Activated CD4-positive, alpha-beta T cell treated with anti-CD3 and anti-CD28 coated beads, Interleukin-2, amount 10 ng/mL, durations not matched to agents 7 days and 5 days (primary cell): ENCODE data around the gene HECA. TPM values are rescaled to one million over a fixed set of nuclear protein-coding genes. Genes with fewer than 3 reads are reported as not detected.

Experiments used
- CTCF ChIA-PET: fragments of 350-600 bp; sonication (Branson Sonifier 250); formaldehyde crosslinking; loops from one replicate; lab custom pipeline; 2021; ENCODE audit warnings: antibody characterized with exemption; lab: Charles Lee
- POLR2A ChIA-PET: fragments of 350-600 bp; sonication (Branson Sonifier 250); formaldehyde crosslinking; loops from one replicate; lab custom pipeline; 2021; ENCODE audit warnings: antibody characterized with exemption; lab: Charles Lee
- DNase-seq: peaks from one replicate; pipeline ENCODE4 v3.0.0-alpha.2; 2020
- H3K27ac Mint-ChIP-seq: one replicate; pipeline ENCODE4 v1.8.0; 2021; ENCODE audit warnings: mild to moderate bottlenecking, moderate library complexity, mixed read lengths
- H3K27me3 Mint-ChIP-seq: one replicate; pipeline ENCODE4 v1.8.0; 2021; ENCODE audit warnings: mixed read lengths
- H3K36me3 Mint-ChIP-seq: one replicate; pipeline ENCODE4 v1.8.0; 2021; ENCODE audit warnings: low read depth, mixed read lengths
- H3K4me1 Mint-ChIP-seq: one replicate; pipeline ENCODE4 v1.8.0; 2021; ENCODE audit warnings: mixed read lengths
- H3K4me3 Mint-ChIP-seq: one replicate; pipeline ENCODE4 v1.8.0; 2021; ENCODE audit warnings: mild to moderate bottlenecking, moderate library complexity, mixed read lengths
- H3K9me3 Mint-ChIP-seq: one replicate; pipeline ENCODE4 v1.8.0; 2021; ENCODE audit warnings: mixed read lengths
- total RNA-seq, 2 experiments: library from RNA; stranded (reverse); gene quantifications; one replicate each; pipeline ENCODE4 v1.2.3, GENCODE V29; 2021

The HECA gene
- total RNA-seq, 2 experiments from 2014 or later = 59.2 to 60.1 TPM

- H3K36me3 Mint-ChIP-seq = peaks cover 80% of the 10 kb centered on the region
- no peak overlapping the region for H3K4me3 Mint-ChIP-seq
- H3K27me3 Mint-ChIP-seq = no peaks in the 10 kb centered on the region
- POLR2A ChIA-PET = no interaction called here
- no peaks in the 10 kb centered on the region for H3K9me3 Mint-ChIP-seq
- no peak for DNase-seq
- no peak overlapping the region for H3K27ac Mint-ChIP-seq
- CTCF ChIA-PET = interaction anchor here (1.3 kb wide), 1 partner anchor 10 kb away, joined by 3 read pairs; no protein-coding TSS in a partner anchor
- peaks cover 84% of the 10 kb centered on the region for H3K4me1 Mint-ChIP-seq
Measured at GRCh38 chr6:139166956-139167313, 32.1 kb downstream of the HECA start.

- H3K36me3 Mint-ChIP-seq = peaks cover 85% of the 10 kb centered on the region
- H3K27me3 Mint-ChIP-seq = no peaks in the 10 kb centered on the region
- ChIA-PET POLR2A (interaction anchor here (0.6 kb wide), 1 partner anchor 10 kb away, joined by 3 read pairs; no protein-coding TSS in a partner anchor), CTCF (interaction anchor here (1.1 kb wide), 1 partner anchor 12 kb away, joined by 4 read pairs; no protein-coding TSS in a partner anchor)
- DNase-seq = no peak
- H3K27ac Mint-ChIP-seq = peak overlapping the region; percentile 81
- no peaks in the 10 kb centered on the region for H3K9me3 Mint-ChIP-seq
- peaks cover 88% of the 10 kb centered on the region for H3K4me1 Mint-ChIP-seq
- H3K4me3 Mint-ChIP-seq = no peak overlapping the region
Measured at GRCh38 chr6:139172151-139172550, 37.3 kb downstream of the HECA start.

DNA sequence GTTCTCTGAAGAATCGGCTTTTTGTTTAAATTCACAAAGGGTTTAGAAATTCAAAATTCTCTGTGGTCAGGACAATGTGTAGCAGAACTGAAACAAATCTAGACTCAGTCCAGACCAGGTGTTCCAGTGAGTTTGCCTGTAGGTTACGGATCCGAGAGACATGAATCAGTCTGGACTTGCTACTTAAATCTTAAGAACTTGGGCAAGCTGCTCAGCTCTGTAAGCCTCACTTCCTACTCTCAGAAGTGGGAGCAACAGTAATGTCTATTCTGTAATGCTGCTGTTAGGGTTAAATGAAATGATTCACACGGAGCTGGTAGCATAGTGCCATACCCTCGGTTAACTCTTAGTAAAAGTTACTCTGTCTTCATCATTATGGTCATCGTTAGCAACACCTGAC, 37.7 kb downstream of the HECA start:
- Mint-ChIP-seq H3K27ac (peak overlapping the region; percentile 81), H3K4me1 (peaks cover 88% of the 10 kb centered on the region), H3K9me3 (no peaks in the 10 kb centered on the region), H3K36me3 (peaks cover 85% of the 10 kb centered on the region), H3K27me3 (no peaks in the 10 kb centered on the region), H3K4me3 (no peak overlapping the region)
- ChIA-PET POLR2A (no interaction called here), CTCF (interaction anchor here (1.1 kb wide), 1 partner anchor 13 kb away, joined by 4 read pairs; no protein-coding TSS in a partner anchor)
- DNase-seq = no peak

DNA sequence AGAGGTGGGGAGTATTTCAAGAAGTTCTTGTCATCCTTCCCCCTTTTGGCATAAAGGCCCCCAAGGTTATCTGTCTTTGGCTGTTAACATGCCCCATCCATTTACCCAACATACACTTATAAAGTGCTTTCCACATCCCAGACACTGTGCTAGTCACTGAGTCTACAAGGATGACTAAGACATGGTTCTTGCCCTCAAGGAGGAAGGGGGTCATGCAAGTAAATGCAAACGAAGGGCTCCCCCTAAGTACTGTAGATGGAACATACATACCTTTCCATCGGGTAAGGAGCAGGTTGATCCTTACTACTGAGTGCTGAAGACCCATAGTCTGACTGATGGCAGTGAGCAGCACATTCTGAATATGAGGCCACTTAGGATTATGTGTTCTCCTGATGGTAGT, 38.3 kb downstream of the HECA start:
- Mint-ChIP-seq H3K27ac (peak overlapping the region; percentile 81), H3K27me3 (no peaks in the 10 kb centered on the region), H3K4me3 (no peak overlapping the region), H3K4me1 (peaks cover 88% of the 10 kb centered on the region), H3K36me3 (peaks cover 84% of the 10 kb centered on the region), H3K9me3 (no peaks in the 10 kb centered on the region)
- no peak for DNase-seq
- CTCF ChIA-PET = interaction anchor here (0.6 to 1.1 kb wide), 3 partner anchors 9 to 719 kb away, joined by 3 to 4 read pairs (median 3); no protein-coding TSS in a partner anchor
- POLR2A ChIA-PET = no interaction called here

- CTCF ChIA-PET = interaction anchor here (0.6 to 2.0 kb wide), 4 partner anchors 10 to 719 kb away, joined by 3 to 7 read pairs (median 4); no protein-coding TSS in a partner anchor
- Mint-ChIP-seq H3K36me3 (peaks cover 84% of the 10 kb centered on the region), H3K27me3 (no peaks in the 10 kb centered on the region), H3K4me1 (peaks cover 90% of the 10 kb centered on the region), H3K9me3 (no peaks in the 10 kb centered on the region), H3K4me3 (no peak overlapping the region), H3K27ac (peak overlapping the region; percentile 81)
- DNase-seq = no peak
- POLR2A ChIA-PET = no interaction called here
Measured at GRCh38 chr6:139173822-139174221, 38.9 kb downstream of the HECA start.

DNA sequence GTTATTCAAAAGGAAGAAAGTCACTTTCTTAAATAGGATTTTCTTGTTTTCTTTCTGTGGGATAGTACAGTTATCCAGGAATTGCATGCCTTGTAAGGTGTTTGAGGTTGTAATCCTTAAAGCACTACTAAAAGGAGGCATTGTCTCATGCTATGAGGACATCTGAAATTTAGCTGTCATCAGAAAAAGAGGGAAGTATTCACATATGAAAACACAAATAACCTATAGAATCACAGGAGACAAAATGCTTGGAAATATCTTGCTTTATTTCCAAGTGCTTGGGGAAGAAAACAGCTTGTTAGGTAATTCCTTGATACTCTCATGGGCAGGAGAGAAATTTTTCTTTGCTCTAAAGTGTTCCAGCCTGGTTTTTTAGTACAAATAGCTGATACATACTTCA, 40.1 kb downstream of the HECA start:
- H3K4me1 Mint-ChIP-seq = peaks cover 85% of the 10 kb centered on the region
- POLR2A ChIA-PET = no interaction called here
- peak overlapping the region; percentile 15 for H3K4me3 Mint-ChIP-seq
- peak overlapping the region; percentile 87 for H3K27ac Mint-ChIP-seq
- H3K36me3 Mint-ChIP-seq = peaks cover 82% of the 10 kb centered on the region
- CTCF ChIA-PET = interaction anchor here (0.9 to 2.0 kb wide), 3 partner anchors 10 to 37 kb away, joined by 3 to 7 read pairs (median 4); no protein-coding TSS in a partner anchor
- no peaks in the 10 kb centered on the region for H3K27me3 Mint-ChIP-seq
- H3K9me3 Mint-ChIP-seq = no peaks in the 10 kb centered on the region
- DNase-seq = no peak

GRCh38 chr6:139175389-139175948, 40.6 kb downstream of the HECA start:
- Mint-ChIP-seq H3K9me3 (no peaks in the 10 kb centered on the region), H3K27ac (peak overlapping the region; percentile 87), H3K4me3 (peak overlapping the region; percentile 35), H3K4me1 (peaks cover 83% of the 10 kb centered on the region), H3K27me3 (no peaks in the 10 kb centered on the region), H3K36me3 (peaks cover 82% of the 10 kb centered on the region)
- POLR2A ChIA-PET = no interaction called here
- CTCF ChIA-PET = interaction anchor here (0.8 to 2.0 kb wide), 3 partner anchors 10 to 42 kb away, joined by 3 to 7 read pairs (median 3); no protein-coding TSS in a partner anchor
- DNase-seq = peak; percentile 18

- POLR2A ChIA-PET = no interaction called here
- CTCF ChIA-PET = interaction anchor here (0.6 kb wide), 1 partner anchor 1890 kb away, joined by 3 read pairs; no protein-coding TSS in a partner anchor
- peaks cover 72% of the 10 kb centered on the region for H3K36me3 Mint-ChIP-seq
Measured at GRCh38 chr6:139181236-139181635, 46.4 kb downstream of the HECA start.

GRCh38 chr6:139184047-139184446, 49.2 kb downstream of the HECA start:
- POLR2A ChIA-PET = no interaction called here
- H3K4me3 Mint-ChIP-seq = no peak overlapping the region
- H3K4me1 Mint-ChIP-seq = peaks cover 29% of the 10 kb centered on the region
- peaks cover 3% of the 10 kb centered on the region for H3K9me3 Mint-ChIP-seq
- H3K27me3 Mint-ChIP-seq = no peaks in the 10 kb centered on the region
- no peak overlapping the region for H3K27ac Mint-ChIP-seq
- CTCF ChIA-PET = interaction anchor here (1.4 to 1.8 kb wide), 3 partner anchors 10 to 22 kb away, joined by 3 to 7 read pairs (median 3); no protein-coding TSS in a partner anchor
- H3K36me3 Mint-ChIP-seq = peaks cover 52% of the 10 kb centered on the region
- DNase-seq = no peak

More at GRCh38 chr6:139181236-139181635, 46.4 kb downstream of the HECA start:
- Mint-ChIP-seq H3K4me1 (peaks cover 45% of the 10 kb centered on the region), H3K4me3 (no peak overlapping the region), H3K27ac (no peak overlapping the region), H3K9me3 (peaks cover 3% of the 10 kb centered on the region), H3K27me3 (no peaks in the 10 kb centered on the region)
- no peak for DNase-seq

DNA sequence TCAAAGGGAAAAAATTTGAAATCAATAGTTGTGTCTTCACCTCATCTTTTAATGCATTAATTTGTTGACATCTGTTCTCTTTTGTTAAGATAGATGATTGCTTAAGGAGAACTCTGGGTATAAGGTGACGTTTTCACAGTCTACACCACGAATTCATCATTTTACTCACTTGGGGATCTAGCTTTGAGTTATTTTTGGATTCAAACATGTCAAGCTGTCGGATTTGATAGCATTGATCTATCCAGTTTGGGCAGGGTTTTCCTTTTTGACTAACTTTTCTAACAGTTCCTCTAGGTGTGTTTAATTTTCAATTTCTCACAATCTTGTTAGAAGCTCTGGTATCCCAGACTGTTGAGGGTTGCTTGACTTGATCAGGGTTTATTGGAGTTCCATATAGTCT, 49.6 kb downstream of the HECA start:
- Mint-ChIP-seq H3K9me3 (peaks cover 3% of the 10 kb centered on the region), H3K4me1 (peaks cover 25% of the 10 kb centered on the region), H3K36me3 (peaks cover 48% of the 10 kb centered on the region), H3K27ac (peak overlapping the region; percentile 15), H3K27me3 (no peaks in the 10 kb centered on the region), H3K4me3 (no peak overlapping the region)
- CTCF ChIA-PET = interaction anchor here (1.4 to 1.8 kb wide), 3 partner anchors 10 to 21 kb away, joined by 3 to 7 read pairs (median 3); no protein-coding TSS in a partner anchor
- DNase-seq = no peak
- POLR2A ChIA-PET = no interaction called here

DNA sequence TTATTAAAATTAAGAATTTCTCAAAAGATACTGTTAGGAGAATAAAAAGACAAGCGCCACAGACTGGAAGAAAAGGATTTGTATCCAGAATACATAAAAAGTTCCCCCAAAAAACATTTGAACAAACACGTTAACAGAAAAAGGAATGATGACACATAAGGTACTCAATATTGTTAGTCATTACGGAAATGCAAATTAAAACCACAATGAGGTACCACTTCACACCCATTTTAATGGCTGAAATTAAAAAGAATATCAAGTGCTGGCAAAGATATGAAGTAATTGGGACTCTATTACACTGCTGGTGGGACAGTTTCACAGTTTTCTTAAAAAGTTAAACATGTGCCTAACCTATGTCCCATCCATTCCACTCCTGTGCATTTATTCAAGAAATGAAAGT, 51.4 kb downstream of the HECA start:
- Mint-ChIP-seq H3K36me3 (peaks cover 31% of the 10 kb centered on the region), H3K9me3 (peaks cover 3% of the 10 kb centered on the region), H3K4me1 (peaks cover 21% of the 10 kb centered on the region), H3K27ac (no peak overlapping the region), H3K27me3 (no peaks in the 10 kb centered on the region), H3K4me3 (no peak overlapping the region)
- DNase-seq = no peak
- CTCF ChIA-PET = interaction anchor here (0.6 kb wide), 1 partner anchor 1327 kb away, joined by 3 read pairs; no protein-coding TSS in a partner anchor
- POLR2A ChIA-PET = no interaction called here

DNA sequence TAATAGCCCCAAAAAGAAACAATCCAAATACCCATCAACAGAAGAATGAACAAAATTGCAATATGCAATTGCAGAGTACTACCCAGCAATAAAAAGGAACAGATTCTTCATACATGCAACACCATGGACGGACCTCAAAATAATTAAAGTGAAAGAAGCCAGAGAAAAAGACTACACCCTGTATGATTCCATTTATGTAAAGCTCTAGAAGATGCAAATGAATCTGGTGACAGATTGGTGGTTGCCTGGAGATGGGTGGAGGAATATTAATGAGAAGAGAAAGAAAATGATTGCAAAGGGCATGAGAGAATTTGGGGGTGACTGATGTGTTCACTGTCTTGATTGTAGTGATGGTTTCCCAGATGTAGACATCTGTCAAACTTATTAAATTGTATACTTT, 51.8 kb downstream of the HECA start:
- ChIA-PET CTCF (interaction anchor here (0.6 kb wide), 1 partner anchor 1328 kb away, joined by 3 read pairs; no protein-coding TSS in a partner anchor), POLR2A (no interaction called here)
- no peak for DNase-seq
- Mint-ChIP-seq H3K36me3 (peaks cover 28% of the 10 kb centered on the region), H3K27ac (no peak overlapping the region), H3K27me3 (no peaks in the 10 kb centered on the region), H3K9me3 (peaks cover 3% of the 10 kb centered on the region), H3K4me1 (peaks cover 21% of the 10 kb centered on the region), H3K4me3 (no peak overlapping the region)

DNA sequence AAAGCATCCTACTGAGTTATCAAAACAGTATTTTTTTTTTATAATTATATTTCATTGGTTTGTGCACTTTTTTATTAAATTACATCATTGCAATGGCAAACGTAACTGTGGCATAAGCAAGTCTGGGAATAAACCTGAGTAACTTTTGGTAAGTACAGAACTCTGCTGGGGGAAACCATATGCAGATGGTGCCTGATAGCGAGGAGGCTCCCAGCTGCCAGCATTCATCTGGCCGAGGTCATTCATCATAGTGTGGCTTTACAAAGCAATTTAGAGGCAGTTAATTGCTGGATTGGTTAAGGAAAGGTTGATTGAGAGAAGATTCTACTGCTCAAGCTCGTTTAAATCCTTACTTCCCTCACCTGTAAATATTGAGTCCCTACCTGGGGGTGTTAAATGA, 52.6 kb downstream of the HECA start:
- no peaks in the 10 kb centered on the region for H3K27me3 Mint-ChIP-seq
- H3K4me3 Mint-ChIP-seq = no peak overlapping the region
- H3K9me3 Mint-ChIP-seq = peaks cover 3% of the 10 kb centered on the region
- peaks cover 20% of the 10 kb centered on the region for H3K36me3 Mint-ChIP-seq
- ChIA-PET POLR2A (no interaction called here), CTCF (interaction anchor here (1.7 kb wide), 1 partner anchor 30 kb away, joined by 3 read pairs; no protein-coding TSS in a partner anchor)
- H3K4me1 Mint-ChIP-seq = peaks cover 21% of the 10 kb centered on the region
- H3K27ac Mint-ChIP-seq = no peak overlapping the region
- DNase-seq = no peak
